ENCODE results near the gene FSTL4.

DNA sequence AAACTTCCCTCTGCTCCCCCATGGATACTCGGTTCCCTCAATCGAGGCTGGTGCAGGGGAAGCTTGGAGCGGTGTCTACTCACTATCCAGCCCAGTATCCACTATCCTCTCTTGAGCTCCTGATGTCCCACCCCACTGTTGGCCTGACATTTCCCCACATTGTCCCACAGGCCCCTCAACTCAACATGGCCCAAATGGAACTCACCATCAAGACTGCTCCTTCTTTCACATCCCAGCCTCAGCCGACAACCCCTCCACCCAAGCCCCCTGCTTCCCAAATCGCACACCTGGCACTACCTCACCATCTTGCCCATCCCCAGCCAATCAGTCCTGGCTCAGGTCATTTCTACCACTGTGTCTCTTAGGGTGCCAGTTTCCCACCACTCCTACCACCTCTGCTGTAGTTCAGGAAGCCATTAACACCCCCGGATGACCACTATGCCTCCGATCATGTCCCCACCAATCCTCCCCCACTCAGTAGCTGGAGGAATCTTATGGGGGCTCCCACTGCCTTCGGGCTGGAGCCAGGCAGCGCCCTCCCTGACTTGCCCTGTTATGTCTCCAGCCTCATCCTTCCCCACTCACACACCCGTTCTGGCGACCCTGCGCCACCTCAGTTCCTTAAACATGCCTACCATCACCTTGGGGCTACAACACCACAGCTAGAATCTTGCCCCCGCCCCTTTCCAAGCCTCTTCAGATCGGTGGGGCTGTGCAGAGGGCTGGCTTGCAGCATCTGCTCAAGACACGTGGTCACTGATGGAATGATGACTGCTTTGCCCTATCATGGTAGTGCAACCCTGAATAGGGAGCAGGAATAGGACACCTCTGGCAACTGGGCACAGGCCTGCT is 273.6 kb downstream of the FSTL4 start:
- TF ChIP-seq, protein P1, sequence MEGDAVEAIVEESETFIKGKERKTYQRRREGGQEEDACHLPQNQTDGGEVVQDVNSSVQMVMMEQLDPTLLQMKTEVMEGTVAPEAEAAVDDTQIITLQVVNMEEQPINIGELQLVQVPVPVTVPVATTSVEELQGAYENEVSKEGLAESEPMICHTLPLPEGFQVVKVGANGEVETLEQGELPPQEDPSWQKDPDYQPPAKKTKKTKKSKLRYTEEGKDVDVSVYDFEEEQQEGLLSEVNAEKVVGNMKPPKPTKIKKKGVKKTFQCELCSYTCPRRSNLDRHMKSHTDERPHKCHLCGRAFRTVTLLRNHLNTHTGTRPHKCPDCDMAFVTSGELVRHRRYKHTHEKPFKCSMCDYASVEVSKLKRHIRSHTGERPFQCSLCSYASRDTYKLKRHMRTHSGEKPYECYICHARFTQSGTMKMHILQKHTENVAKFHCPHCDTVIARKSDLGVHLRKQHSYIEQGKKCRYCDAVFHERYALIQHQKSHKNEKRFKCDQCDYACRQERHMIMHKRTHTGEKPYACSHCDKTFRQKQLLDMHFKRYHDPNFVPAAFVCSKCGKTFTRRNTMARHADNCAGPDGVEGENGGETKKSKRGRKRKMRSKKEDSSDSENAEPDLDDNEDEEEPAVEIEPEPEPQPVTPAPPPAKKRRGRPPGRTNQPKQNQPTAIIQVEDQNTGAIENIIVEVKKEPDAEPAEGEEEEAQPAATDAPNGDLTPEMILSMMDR (IDR thresholded peaks at IDR 0.05), result no peak
- TF ChIP-seq POLR2A (IDR thresholded peaks at IDR 0.05) (no peak), POLR2AphosphoS5 (IDR thresholded peaks at IDR 0.05) (no peak)

All from prostate gland (tissue), 2 donors.